ENCODE data around the gene ZSCAN9.

ZSCAN9 gene

GRCh38 chr6:28280595-28281287, 55.7 kb downstream of the ZSCAN9 start:
- Histone ChIP-seq H3K36me3 (ENCODE audit: insufficient read depth, low read length) (peaks cover 34% of the 10 kb centered on the region), H3K27me3 (ENCODE audit: control insufficient read depth, insufficient read depth, low read length) (no peaks in the 10 kb centered on the region), H3K9me3 (replicated peaks; ENCODE audit: low read length) (no peaks in the 10 kb centered on the region), H3K4me3 (ENCODE audit: low read length) (peak overlapping the region; percentile 86), H3K4me1 (ENCODE audit: control insufficient read depth, insufficient read depth, low read length) (peaks cover 7% of the 10 kb centered on the region), H3K9ac (ENCODE audit: low read depth, low read length) (peak overlapping the region; percentile 89), H3K4me2 (ENCODE audit: low read length) (peak overlapping the region; percentile 78)

- H3K9me3 ChIP-seq (replicated peaks; ENCODE audit: low read length), result no peaks in the 10 kb centered on the region
- H3K9ac ChIP-seq (ENCODE audit: low read depth, low read length), result peak within 1 kb of the TSS; percentile 89
- peak within 1 kb of the TSS; percentile 78 for H3K4me2 ChIP-seq (ENCODE audit: low read length)
- peaks cover 30% of the 10 kb centered on the region for H3K36me3 ChIP-seq (ENCODE audit: insufficient read depth, low read length)
- no peaks in the 10 kb centered on the region for H3K27me3 ChIP-seq (ENCODE audit: control insufficient read depth, insufficient read depth, low read length)
- peaks cover 7% of the 10 kb centered on the region for H3K4me1 ChIP-seq (ENCODE audit: control insufficient read depth, insufficient read depth, low read length)
- peak within 1 kb of the TSS; percentile 86 for H3K4me3 ChIP-seq (ENCODE audit: low read length)
Observed at GRCh38 chr6:28281288-28282064, 56.4 kb downstream of the ZSCAN9 start, which contains the start of gene PGBD1. Gene PGBD1, plus strand, starts transcription at chr6:28281572. Its CDS starts 2,242 bp downstream, at chr6:28283814.

DNA sequence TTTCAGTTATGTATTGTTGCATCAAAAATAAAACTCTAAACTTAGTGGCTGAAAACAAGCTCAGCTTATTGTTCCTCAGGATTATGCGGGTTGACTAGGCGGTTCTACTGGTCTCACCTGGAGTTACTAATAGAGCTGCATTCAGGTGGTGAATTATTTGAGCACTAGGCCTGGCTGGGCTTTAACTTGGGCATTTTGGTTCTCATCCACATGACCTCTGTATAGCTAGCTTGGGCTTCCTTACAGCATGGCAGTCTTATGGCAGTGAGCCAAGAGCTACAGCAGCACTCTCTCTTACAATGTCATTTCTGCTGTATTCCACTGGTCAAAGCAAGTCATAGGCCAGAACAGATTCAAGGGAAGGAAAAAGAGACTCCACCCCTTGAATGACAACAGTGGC, 57.9 kb downstream of the ZSCAN9 start:
- Histone ChIP-seq H3K9ac (ENCODE audit: low read depth, low read length) (no peak overlapping the region), H3K4me2 (ENCODE audit: low read length) (no peak overlapping the region), H3K9me3 (replicated peaks; ENCODE audit: low read length) (no peaks in the 10 kb centered on the region), H3K27me3 (ENCODE audit: control insufficient read depth, insufficient read depth, low read length) (no peaks in the 10 kb centered on the region), H3K36me3 (ENCODE audit: insufficient read depth, low read length) (peaks cover 34% of the 10 kb centered on the region), H3K4me3 (ENCODE audit: low read length) (no peak overlapping the region), H3K4me1 (ENCODE audit: control insufficient read depth, insufficient read depth, low read length) (peaks cover 7% of the 10 kb centered on the region)

All from skeletal muscle satellite cell (primary cell).